T-helper 2 cell treated with Interferon-gamma antibody and Interleukin-4, amounts not matched to agents 100 ng/mL and 5 ng/mL, for 36 hours (primary cell): ENCODE measurements around the gene ARL4A. TPM values are rescaled to one million over a fixed set of nuclear protein-coding genes. Genes with fewer than 3 reads are reported as not detected.

Source experiments
- intact Hi-C: fragments of 100-400 bp; cut with micrococcal nuclease; formaldehyde crosslinking; loops from one replicate; pipeline ENCODE4 v1.15.1; 2023
- total RNA-seq: library from RNA; stranded (reverse); gene quantifications from 2 replicates; pipeline ENCODE4 v1.2.3, GENCODE V29; 2022

The ARL4A gene
- total RNA-seq, 1 donor from 2014 or later = 18.7 TPM

GRCh38 chr7:12695965-12696364 is 8.5 kb downstream of the ARL4A start:
- intact Hi-C loops = no loop called here

- intact Hi-C loops = no loop called here
Measured at GRCh38 chr7:12699299-12699698, 11.9 kb downstream of the ARL4A start.

- intact Hi-C loops = no loop called here
Measured at GRCh38 chr7:12701433-12701832, 14.0 kb downstream of the ARL4A start.

GRCh38 chr7:12703881-12704280 is 16.4 kb downstream of the ARL4A start:
- intact Hi-C loops = no loop called here

GRCh38 chr7:12705878-12706277 is 18.4 kb downstream of the ARL4A start:
- intact Hi-C loops = no loop called here

GRCh38 chr7:12706900-12707536 is 19.6 kb downstream of the ARL4A start:
- intact Hi-C loops = no loop called here

- intact Hi-C loops = no loop called here
Measured at GRCh38 chr7:12708314-12708713, 20.9 kb downstream of the ARL4A start.

- intact Hi-C loops = no loop called here
Measured at GRCh38 chr7:12709726-12710502, 22.5 kb downstream of the ARL4A start.

GRCh38 chr7:12711124-12711523 is 23.7 kb downstream of the ARL4A start:
- intact Hi-C loops = no loop called here

GRCh38 chr7:12712236-12712635 is 24.8 kb downstream of the ARL4A start:
- intact Hi-C loops = no loop called here

- intact Hi-C loops = no loop called here
Measured at GRCh38 chr7:12713625-12714378, 26.4 kb downstream of the ARL4A start.

- intact Hi-C loops = no loop called here
Measured at GRCh38 chr7:12714379-12714737, 26.9 kb downstream of the ARL4A start.

GRCh38 chr7:12715372-12716133 is 28.1 kb downstream of the ARL4A start:
- intact Hi-C loops = no loop called here

- intact Hi-C loops = no loop called here
Measured at GRCh38 chr7:12716134-12716681, 28.8 kb downstream of the ARL4A start.

GRCh38 chr7:12716722-12717121 is 29.3 kb downstream of the ARL4A start:
- intact Hi-C loops = no loop called here

GRCh38 chr7:12719141-12719919 is 31.9 kb downstream of the ARL4A start:
- intact Hi-C loops = loop anchor here (1.0 kb wide), 1 partner anchor 11 kb away; no protein-coding TSS in a partner anchor

GRCh38 chr7:12719981-12720865 is 32.8 kb downstream of the ARL4A start:
- intact Hi-C loops = loop anchor here (1.0 kb wide), 1 partner anchor 10 kb away; no protein-coding TSS in a partner anchor

GRCh38 chr7:12721286-12721830 is 33.9 kb downstream of the ARL4A start:
- intact Hi-C loops = no loop called here

GRCh38 chr7:12722136-12722535 is 34.7 kb downstream of the ARL4A start:
- intact Hi-C loops = no loop called here
